HG02623 (cell line): ENCODE results near the gene ANKS1A.
"Not testable (repeated sequence)": the region's sequence is repeated elsewhere in the genome, so short reads cannot be mapped to it uniquely, and the experiment has no call there.

Source experiments
- ATAC-seq: cut with Tn5 transposase; IDR thresholded peaks from one replicate; pipeline ENCODE4 v1.9.1; 2021; ENCODE audit warnings: moderate library complexity; ENCODE audit not compliant: unreplicated experiment

ANKS1A gene

GRCh38 chr6:34990971-34991560, 102.0 kb downstream of the ANKS1A start:
- ATAC-seq: no peak

GRCh38 chr6:34992376-34992775, 103.3 kb downstream of the ANKS1A start:
- ATAC-seq: no peak

DNA sequence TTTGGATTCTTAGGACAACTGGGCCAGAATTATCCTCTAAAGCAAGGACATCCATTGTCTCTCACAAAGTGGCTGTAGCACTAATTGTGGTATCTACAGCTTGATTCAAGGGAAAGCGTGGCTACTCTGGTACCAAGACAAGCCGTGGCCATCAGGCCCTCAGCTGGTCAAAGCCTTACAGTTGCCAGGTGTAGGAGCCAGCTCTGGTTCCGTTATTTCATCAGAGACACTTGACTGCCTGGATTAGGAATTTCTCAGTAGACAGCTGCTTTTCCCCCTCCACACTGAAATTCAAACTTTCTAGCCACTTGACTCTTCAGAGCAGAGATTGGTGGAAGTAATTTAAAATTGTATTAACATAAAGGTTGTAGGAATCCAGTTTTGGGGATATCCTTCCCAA, 104.2 kb downstream of the ANKS1A start:
- ATAC-seq: no peak

DNA sequence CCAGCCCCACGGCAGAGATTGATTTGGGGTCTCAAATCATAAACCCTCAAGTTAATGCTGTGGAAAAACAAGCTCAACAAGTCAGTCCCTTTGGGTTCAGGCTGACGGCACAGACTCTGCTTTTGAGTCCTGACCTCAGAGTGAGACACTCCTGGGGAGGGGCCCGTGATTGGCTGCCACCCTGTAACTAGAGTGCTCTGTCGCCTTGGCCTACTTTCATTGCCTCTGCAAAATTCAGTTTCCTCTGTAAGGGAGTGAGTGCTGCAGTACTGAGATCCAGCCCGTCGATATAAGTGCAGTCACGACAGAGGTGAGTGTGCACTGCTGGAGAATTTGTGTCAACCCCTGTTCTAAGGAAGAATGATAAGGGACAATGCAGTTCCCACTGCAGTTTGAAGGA, 105.6 kb downstream of the ANKS1A start:
- no peak for ATAC-seq

DNA sequence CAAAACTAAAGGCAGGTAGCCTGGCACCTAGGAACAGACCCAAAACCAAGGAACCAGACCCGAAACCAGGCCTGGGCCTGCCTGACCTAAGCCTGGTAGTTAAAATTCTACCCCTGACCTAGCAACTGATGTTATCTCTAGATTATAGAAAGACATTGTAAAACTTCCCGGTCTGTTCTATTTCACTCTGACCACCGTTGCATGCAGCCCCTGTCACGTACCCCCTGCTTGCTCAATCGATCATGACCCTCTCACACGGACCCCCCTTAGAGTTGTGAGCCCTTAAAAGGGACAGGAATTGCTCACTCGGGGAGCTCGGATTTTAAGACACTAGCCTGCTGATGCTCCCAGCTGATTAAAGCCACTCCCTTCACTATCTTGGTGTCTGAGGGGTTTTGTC, 109.4 kb downstream of the ANKS1A start:
- ATAC-seq: not testable (repeated sequence)

- ATAC-seq: not testable (repeated sequence)
Observed at GRCh38 chr6:34999153-34999552, 110.1 kb downstream of the ANKS1A start.

- ATAC-seq: not testable (repeated sequence)
Observed at GRCh38 chr6:34999962-35000361, 110.9 kb downstream of the ANKS1A start.

DNA sequence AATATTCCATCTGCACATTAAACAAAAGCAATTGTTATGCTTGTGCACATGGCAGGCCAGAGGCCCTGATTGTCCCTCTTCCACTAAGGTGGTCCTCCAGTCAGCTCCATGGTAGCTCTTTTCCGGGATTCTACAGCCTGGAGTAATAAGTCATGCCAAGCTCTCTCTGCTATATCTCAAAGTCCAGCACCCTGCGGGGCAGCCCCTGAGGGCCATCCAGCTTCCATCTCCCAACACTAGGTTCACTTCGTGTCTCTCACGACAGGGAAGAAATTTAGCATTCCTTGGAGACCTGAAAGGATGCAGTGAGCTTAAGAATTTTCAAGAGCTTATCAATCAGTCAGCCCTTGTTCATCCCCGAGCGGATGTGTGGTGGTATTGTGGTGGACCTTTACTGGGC, 112.3 kb downstream of the ANKS1A start:
- ATAC-seq: not testable (repeated sequence)

DNA sequence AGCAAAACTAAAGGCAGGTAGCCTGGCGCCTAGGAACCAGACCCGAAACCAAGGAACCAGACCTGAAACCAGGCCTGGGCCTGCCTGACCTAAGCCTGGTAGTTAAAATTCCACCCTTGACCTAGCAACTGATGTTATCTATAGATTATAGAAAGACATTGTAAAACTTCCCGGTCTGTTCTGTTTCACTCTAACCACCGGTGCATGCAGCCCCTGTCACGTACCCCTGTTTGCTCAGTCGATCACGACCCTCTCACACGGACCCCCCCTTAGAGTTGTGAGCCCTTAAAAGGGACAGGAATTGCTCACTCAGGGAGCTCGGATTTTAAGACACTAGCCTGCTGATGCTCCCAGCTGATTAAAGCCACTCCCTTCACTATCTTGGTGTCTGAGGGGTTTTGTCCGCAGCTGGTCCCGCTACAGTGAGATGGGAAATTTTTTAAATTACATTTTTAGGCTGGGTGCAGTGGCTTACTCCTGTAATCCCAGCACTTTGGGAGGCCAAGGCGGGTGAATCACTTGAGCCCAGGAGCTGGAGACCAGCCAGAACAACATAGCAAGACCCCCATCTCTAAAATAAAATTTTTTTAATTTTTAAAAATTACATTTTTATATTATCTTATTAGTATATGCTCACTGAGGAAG, 115.0 kb downstream of the ANKS1A start:
- ATAC-seq: not testable (repeated sequence)

DNA sequence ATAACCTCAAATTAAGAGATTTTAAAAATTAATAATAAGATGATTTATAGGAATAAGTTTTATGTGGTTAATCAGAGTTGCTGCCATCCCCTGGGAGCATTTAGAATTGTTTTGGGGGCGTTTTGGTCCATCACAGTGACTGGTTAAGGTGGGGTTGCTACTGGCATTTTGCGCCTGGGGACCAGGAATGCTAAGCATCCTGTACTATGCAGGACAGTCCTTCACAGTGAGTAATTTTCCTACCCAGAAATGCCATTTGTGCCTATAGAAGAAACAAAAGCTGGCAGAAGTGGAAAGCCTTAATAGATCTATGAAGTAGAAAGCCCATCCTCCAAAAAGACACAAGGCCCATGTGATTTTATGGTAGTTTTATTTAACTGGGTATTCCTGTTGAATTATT, 118.0 kb downstream of the ANKS1A start:
- ATAC-seq: no peak

DNA sequence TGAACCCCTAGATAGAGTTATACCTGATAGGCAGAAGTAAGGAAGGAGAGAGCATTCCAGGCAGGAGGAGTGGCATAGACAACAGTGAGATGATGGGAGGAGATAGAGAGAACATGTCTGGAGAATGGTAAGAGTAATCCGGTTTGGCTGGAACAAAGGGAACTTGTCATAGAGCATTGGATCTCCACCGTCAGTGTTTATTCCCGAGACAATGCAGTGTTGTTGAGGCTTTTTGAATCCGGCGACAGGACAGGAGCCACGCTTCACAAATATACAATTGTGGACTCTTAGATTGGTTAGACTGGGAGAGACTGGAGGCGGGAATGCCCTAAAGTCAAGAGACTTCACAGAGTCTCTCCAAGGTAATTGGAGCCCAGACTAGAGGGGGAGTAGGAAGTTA, 119.8 kb downstream of the ANKS1A start:
- ATAC-seq: no peak

- ATAC-seq: no peak
Observed at GRCh38 chr6:35011096-35012041, 122.3 kb downstream of the ANKS1A start.

GRCh38 chr6:35013701-35014100, 124.6 kb downstream of the ANKS1A start:
- ATAC-seq: no peak

- ATAC-seq: no peak
Observed at GRCh38 chr6:35014341-35014740, 125.3 kb downstream of the ANKS1A start.

- no peak for ATAC-seq
Observed at GRCh38 chr6:35014786-35015185, 125.7 kb downstream of the ANKS1A start.

DNA sequence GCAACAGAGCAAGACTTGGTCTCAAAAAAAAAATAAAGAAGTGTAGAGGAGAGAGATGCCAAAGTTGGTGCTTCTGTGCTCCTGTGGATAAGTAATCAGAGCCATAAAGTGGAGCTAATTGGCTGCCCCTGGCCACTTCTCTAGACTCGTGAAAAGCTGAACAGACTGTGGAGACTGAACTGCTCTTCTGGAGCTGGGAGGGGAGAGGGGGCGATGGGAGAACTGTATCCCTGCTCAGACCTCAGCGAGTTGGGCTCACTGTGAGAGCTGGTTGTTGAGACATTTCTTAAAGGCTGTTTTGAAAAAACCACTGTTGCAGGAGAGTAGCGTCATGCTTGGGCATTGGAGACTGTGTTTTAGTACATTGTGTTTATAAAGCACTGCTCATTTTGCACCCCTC, 126.4 kb downstream of the ANKS1A start:
- no peak for ATAC-seq

DNA sequence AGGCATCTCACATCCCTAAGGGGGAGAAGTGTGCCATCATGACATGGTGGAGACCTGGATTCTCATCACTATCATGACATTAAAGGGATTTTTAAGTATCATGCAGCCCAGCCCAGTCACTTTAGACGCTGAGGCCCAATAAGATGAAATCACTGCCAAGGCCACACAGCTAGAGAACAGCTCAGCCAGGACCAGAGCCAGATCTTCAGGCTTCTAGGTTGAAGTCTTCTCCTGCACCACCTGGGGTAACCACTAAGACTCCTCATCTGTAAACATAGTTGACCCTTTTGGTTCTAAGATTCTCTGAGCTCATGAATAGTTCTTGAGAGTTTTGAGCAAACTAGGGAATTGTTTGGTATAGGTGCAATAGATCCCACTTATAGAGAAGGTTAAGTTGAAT, 126.9 kb downstream of the ANKS1A start:
- ATAC-seq: no peak

DNA sequence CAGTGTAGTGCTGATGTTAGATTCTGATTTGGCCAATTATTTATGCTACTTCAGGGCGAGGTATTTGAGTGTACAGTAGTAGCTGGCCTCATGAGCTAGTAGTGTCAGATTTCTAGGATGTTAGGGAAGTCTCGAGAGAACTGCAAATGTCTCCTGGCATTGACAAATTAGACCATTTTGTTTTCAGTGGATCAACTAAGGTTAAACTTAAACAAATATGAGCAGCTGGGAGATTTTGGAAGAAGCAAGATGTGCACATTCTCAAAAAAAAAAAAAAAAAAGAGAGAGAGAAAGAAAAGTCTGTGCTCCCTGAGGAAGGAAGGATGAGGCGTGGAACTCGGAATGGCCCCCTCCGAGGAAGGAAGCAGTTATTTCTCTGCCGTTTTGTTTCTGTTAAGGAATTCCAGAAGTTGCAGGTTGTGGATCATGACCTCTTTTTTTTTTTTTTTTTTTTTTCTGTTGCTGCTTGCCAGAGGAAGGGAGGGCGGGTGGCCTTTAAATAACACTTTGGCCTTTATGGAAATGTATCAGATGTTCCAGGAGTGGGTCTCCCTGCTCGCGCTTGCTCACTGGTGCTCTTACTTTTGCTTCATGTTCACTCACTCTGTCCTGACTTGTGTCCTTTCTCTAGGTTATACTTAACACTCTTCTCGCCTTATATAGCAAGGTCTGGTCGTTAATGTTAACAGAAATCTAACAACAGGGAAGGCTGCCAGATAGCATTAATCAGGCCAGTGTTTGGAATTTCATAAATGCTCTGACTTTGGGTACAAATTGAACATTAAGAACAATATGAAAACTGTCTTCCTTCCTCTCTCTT, 127.7 kb downstream of the ANKS1A start:
- ATAC-seq: no peak

GRCh38 chr6:35017411-35018181, 128.5 kb downstream of the ANKS1A start:
- no peak for ATAC-seq

DNA sequence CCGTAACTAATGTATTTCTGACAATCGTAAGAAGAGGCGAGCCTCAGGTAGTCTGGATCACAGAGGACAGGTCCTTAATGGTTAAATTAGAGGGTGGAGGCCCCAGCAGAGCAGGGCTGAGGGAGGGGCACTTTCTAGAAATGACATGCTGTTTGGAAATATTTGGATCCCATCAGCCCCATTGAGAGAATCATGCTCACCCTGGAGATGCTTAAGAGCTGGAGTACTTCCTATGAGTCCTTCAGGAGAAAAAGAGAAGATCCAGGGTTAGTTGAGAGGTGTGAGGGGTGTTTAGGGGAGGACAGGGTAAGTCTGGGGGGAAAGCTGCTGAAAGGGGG, 129.1 kb downstream of the ANKS1A start:
- ATAC-seq: no peak
